ENCODE results near the gene SFTA2.

Gene SFTA2

GRCh38 chr6:30889921-30890645 lies 41.9 kb downstream of the SFTA2 start:
- no peak for DNase-seq

DNA sequence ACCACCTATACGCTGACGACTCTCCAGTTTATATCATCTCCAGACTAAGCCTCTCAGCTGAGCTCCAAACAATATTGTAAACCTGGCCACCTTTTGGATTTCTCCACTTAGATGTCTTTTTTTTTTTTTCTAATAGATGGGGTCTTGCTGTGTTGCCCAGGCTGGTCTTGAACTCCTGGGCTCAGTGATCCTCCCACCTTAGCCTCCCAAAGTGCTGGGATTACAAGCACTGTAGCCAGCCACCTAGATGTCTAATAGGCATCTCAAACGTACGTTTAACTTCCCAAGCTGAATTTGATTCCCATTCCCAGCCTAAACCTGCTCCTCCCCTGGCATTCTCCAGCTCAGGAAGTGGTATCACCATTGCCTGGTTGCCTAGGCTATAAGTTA lies 42.5 kb downstream of the SFTA2 start:
- DNase-seq, result no peak

GRCh38 chr6:30888816-30889495 lies 43.0 kb downstream of the SFTA2 start:
- DNase-seq, result no peak

DNA sequence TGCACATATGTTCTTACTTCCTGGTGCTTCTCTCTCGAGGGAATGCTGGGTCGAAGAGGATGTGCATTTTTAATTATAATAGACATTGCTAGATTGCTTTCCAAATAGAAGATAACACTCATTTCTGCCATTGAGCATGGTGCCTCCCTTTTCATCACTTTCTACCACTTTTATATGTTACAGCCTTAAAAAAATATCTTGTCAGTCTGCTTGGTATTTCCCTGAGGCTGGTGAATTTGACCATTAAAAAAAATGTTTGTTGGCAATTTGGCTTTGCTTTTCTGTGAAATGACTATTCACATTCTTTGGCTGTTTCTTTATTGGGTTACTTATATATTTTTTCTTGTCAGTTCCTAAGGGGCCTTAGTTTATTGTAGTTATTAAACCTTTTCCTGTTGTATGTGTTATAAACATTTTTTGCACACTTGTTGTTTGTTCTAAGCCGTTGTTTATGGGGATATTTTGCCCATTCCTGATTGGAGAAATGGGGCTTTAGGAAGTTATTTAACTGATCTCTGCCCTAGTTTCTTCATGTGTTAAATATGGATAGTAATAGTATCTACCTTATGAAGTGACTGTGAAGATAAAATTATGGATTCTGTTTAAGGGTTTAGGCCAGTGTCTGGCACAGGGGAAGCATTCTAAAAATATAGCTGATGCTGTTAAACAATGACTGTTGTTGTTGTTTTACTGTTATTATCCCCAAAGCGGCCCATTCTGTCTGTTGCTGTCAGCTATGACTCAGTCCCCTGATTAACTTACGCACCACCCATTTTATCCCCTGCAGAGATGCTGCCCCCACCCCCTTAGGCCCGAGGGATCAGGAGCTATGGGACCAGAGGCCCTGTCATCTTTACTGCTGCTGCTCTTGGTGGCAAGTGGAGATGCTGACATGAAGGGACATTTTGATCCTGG lies 43.8 kb downstream of the SFTA2 start:
- DNase-seq, result no peak

DNA sequence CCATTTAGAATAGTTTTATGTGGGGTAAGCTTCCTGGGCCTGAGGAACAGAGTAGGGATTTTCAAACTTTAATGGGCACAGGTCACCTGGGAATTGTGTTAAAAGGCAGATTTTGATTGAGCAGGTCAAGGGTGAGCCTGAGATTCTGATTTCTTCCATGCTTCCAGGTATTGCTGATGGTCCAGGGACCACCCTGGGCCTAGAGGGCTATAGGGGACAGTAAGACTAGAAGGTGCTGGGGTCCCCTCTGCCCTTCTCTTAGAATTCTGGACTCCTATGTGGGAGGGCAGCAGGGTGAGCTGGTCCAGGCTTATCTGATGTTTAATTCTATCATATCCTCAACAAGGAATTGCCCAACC lies 45.1 kb downstream of the SFTA2 start:
- DNase-seq, result no peak

DNA sequence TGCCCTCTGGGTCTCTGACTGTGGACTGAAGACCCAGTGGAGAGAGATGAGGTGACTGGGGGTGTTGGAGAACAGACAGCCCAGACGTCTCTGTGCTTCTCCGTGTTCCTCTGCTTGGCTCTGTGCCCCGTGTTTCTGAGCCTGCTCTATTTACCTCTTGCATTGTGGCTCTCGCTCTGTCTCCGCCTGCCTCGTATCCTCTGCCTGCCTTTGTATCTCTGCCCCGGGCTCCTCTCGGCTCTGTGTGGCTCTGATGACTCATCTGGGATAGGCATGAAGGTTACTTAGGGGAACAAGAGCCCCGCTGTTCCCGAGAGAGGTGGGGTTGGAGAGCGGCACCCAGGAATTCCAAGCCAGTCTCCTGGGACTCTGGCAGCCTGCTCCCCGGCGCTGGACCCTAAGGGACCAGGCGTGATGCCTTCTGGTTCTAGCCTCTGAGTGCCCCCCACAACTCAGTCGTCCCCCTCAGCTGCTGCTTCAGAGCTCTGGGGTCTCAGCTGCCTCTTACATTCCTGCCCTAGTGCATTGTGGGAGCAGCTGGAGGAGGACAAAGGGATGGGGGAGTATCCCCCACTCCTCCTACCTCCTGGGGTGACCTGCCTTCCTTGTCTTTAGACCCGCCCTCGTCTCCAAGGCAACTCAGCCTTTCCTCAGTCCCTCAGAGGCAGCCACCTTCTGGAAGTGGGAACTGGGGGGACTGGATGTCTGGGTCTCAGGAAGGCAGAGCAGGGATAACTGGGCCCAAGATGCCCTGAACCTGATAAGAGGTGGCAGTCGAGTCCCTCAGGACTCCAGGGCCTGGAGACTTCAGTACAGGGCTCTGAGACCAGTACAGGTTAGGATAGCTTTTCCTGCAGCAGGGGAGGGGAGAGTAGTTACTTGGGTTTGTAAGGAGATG lies 45.7 kb downstream of the SFTA2 start:
- DNase-seq, result peak in 4 of 6 experiments; percentile 13 to 49 (median 23)

DNA sequence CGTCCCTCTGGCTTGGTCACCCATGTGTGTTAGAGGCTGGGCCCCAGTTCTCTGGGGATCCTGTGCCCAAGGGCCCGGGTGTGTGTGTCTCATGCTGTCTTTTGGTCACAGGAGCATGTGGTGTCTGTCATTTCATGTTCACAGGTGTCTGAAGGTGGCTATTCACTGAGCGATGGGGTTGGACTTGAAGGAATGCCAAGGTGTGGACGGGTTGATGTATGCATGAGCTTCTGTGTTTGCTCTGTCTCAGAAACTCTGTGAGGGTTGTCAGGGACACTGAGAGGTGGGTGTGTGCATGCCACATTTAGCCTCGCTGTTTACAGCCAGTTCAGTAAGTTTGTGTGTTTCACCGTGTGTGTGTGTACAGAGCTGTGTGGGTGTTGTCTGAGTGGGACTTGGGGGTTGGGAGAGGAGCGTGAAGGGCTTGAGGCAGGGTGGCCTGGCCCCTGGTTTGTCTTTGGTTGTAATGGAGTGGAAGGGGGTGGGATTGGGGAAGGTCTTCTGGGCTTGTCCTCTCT lies 46.4 kb downstream of the SFTA2 start:
- DNase-seq, result peak in 2 of 6 experiments; percentile 22 to 44

DNA sequence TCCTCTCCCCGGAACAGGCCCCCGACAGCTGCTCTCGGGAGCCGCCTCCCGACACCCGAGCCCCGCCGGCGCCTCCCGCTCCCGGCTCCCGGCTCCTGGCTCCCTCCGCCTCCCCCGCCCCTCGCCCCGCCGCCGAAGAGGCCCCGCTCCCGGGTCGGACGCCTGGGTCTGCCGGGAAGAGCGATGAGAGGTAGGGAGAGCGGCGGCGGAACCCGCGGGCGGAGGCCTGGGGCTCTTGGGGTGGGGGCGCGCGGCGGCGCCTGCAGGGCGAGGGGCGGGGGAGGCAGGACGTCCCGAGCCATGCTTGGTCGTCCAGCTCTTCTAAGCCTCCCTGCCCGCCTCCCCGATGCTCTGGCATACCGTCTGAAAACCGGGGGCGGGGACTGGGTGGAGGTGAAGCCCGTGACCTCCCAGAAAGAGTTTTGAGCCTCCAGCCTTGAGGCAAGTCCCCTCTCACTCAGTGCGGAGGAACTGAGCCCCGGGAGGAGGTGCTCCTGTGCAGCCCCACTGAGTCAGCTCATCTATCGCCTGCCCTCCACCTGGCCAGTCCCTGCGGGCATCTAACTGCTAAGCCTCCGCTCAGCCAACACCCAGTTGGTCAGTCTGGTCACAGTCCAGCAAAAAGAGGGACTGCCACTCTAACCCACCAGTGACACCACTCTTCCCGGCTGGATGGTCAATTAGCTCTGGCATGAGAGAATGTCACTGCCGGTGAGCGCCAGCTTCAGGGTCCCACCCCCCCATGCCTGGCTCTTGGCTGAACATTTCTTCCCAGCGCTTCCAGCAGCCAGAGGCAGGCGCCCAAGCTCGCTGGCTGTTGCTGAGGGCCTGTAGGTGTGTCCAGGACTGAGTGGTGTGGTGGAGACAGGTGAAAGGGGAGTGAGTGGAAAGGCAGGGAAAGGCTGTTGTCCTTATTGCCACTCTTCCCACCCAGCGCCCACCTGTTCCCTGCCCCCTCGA lies 47.2 kb downstream of the SFTA2 start:
- DNase-seq, result peak in 3 of 6 experiments; percentile 29 to 43 (median 36)

- peak; percentile 6 to 55 (median 36) for DNase-seq
These were observed 48.1 kb downstream of the SFTA2 start, which contains the start of gene DDR1 for GRCh38 chr6:30883685-30884520. DDR1 (plus strand) TSS chr6:30884519; CDS start chr6:30888730, 4,211 bp downstream.

- peak in 5 of 6 experiments; percentile 9 to 45 (median 35) for DNase-seq
These were observed 48.9 kb downstream of the SFTA2 start for GRCh38 chr6:30882759-30883684.

GRCh38 chr6:30882204-30882758 lies 49.7 kb downstream of the SFTA2 start:
- DNase-seq, result no peak

- no peak for DNase-seq
These were observed 50.4 kb downstream of the SFTA2 start for GRCh38 chr6:30881392-30882203.

Measured in stimulated activated naive CD4-positive, alpha-beta T cell (primary cell).